Cerebellar cortex (tissue), 1 donor: ENCODE data around the gene KIF26B.

ENCODE experiments used
- DNase-seq: peaks from one replicate; pipeline ENCODE4 v3.0.0-alpha.2; 2015; ENCODE audit warnings: low spot score

Gene KIF26B

GRCh38 chr1:245512181-245512888 lies 357.6 kb downstream of the KIF26B start:
- DNase-seq = peak; percentile 22

- no peak for DNase-seq
Observed at GRCh38 chr1:245512980-245513578, 358.3 kb downstream of the KIF26B start.

- DNase-seq = peak; percentile 16
Observed at GRCh38 chr1:245516284-245516759, 361.5 kb downstream of the KIF26B start.

- DNase-seq = no peak
Observed at GRCh38 chr1:245520611-245521010, 365.8 kb downstream of the KIF26B start.

GRCh38 chr1:245526141-245526540 lies 371.4 kb downstream of the KIF26B start:
- DNase-seq = no peak

- DNase-seq = no peak
Observed at GRCh38 chr1:245528258-245528635, 373.5 kb downstream of the KIF26B start.

GRCh38 chr1:245530937-245531336 lies 376.2 kb downstream of the KIF26B start:
- DNase-seq = no peak

- no peak for DNase-seq
Observed at GRCh38 chr1:245537992-245538391, 383.2 kb downstream of the KIF26B start.

- DNase-seq = no peak
Observed at GRCh38 chr1:245538671-245539070, 383.9 kb downstream of the KIF26B start.

GRCh38 chr1:245541369-245541768 lies 386.6 kb downstream of the KIF26B start:
- no peak for DNase-seq

- no peak for DNase-seq
Observed at GRCh38 chr1:245542365-245542764, 387.6 kb downstream of the KIF26B start.

GRCh38 chr1:245544236-245544635 lies 389.5 kb downstream of the KIF26B start:
- DNase-seq = no peak

- DNase-seq = no peak
Observed at GRCh38 chr1:245546875-245547274, 392.1 kb downstream of the KIF26B start.

GRCh38 chr1:245549996-245550719 lies 395.4 kb downstream of the KIF26B start:
- no peak for DNase-seq

- DNase-seq = no peak
Observed at GRCh38 chr1:245550720-245551043, 395.9 kb downstream of the KIF26B start.

- DNase-seq = no peak
Observed at GRCh38 chr1:245551536-245551935, 396.8 kb downstream of the KIF26B start.

- DNase-seq = no peak
Observed at GRCh38 chr1:245552331-245552730, 397.5 kb downstream of the KIF26B start.

- DNase-seq = no peak
Observed at GRCh38 chr1:245556057-245556456, 401.3 kb downstream of the KIF26B start.

- no peak for DNase-seq
Observed at GRCh38 chr1:245558069-245558468, 403.3 kb downstream of the KIF26B start.

- no peak for DNase-seq
Observed at GRCh38 chr1:245560316-245560859, 405.6 kb downstream of the KIF26B start.

- no peak for DNase-seq
Observed at GRCh38 chr1:245561665-245562234, 407.0 kb downstream of the KIF26B start.

- DNase-seq = no peak
Observed at GRCh38 chr1:245566134-245566533, 411.3 kb downstream of the KIF26B start.

- DNase-seq = no peak
Observed at GRCh38 chr1:245566952-245567351, 412.2 kb downstream of the KIF26B start.
